MV-4-11 (cell line): Measurements from ENCODE around the gene CEP85L.

Experiments used
- DNase-seq: peaks from one replicate; lab custom pipeline; 2025; lab: John Stamatoyannopoulos, UW

The CEP85L gene

GRCh38 chr6:118579786-118580185 lies 71.6 kb downstream of the CEP85L start:
- DNase-seq = no peak

GRCh38 chr6:118578617-118579016 lies 72.8 kb downstream of the CEP85L start:
- DNase-seq = no peak

GRCh38 chr6:118577972-118578371 lies 73.4 kb downstream of the CEP85L start:
- DNase-seq = peak; percentile 3

- no peak for DNase-seq
Observed at GRCh38 chr6:118574051-118574865, 77.1 kb downstream of the CEP85L start.

- DNase-seq = no peak
Observed at GRCh38 chr6:118571121-118571520, 80.3 kb downstream of the CEP85L start.

GRCh38 chr6:118569498-118569897 lies 81.9 kb downstream of the CEP85L start:
- DNase-seq = no peak

GRCh38 chr6:118567974-118568373 lies 83.4 kb downstream of the CEP85L start:
- no peak for DNase-seq

- peak; percentile 46 for DNase-seq
Observed at GRCh38 chr6:118565311-118565960, 86.0 kb downstream of the CEP85L start.

- no peak for DNase-seq
Observed at GRCh38 chr6:118562959-118563358, 88.4 kb downstream of the CEP85L start.

GRCh38 chr6:118562248-118562647 lies 89.1 kb downstream of the CEP85L start:
- no peak for DNase-seq

- DNase-seq = no peak
Observed at GRCh38 chr6:118559659-118560058, 91.7 kb downstream of the CEP85L start.

- no peak for DNase-seq
Observed at GRCh38 chr6:118558464-118559217, 92.8 kb downstream of the CEP85L start.

- no peak for DNase-seq
Observed at GRCh38 chr6:118554698-118555097, 96.7 kb downstream of the CEP85L start.

- no peak for DNase-seq
Observed at GRCh38 chr6:118553132-118553531, 98.3 kb downstream of the CEP85L start.

GRCh38 chr6:118551063-118552053 lies 100.0 kb downstream of the CEP85L start:
- DNase-seq = no peak

GRCh38 chr6:118548613-118549012 lies 102.8 kb downstream of the CEP85L start:
- DNase-seq = no peak

- DNase-seq = no peak
Observed at GRCh38 chr6:118548136-118548535, 103.3 kb downstream of the CEP85L start, which contains the start of gene PLN. PLN (plus strand) TSS chr6:118548296; CDS start chr6:118558922, 10,626 bp downstream.

GRCh38 chr6:118546880-118547218 lies 104.5 kb downstream of the CEP85L start:
- no peak for DNase-seq

- DNase-seq = no peak
Observed at GRCh38 chr6:118546164-118546879, 105.1 kb downstream of the CEP85L start.

GRCh38 chr6:118544105-118544504 lies 107.3 kb downstream of the CEP85L start:
- no peak for DNase-seq
